ENCODE measurements around the gene GPR171. TPM values are rescaled to one million over a fixed set of nuclear protein-coding genes. Genes with fewer than 3 reads are reported as not detected.

GPR171 gene
- total RNA-seq, 1 experiment from 2014 or later, result 0.17 TPM

- no peak overlapping the region for H3K4me3 Mint-ChIP-seq
- DNase-seq (ENCODE audit: low spot score), result no peak
- no peaks in the 10 kb centered on the region for H3K27me3 Mint-ChIP-seq (ENCODE audit: low read depth)
- ChIA-PET CTCF (interaction anchor here (0.9 kb wide), 1 partner anchor 28 kb away, joined by 3 read pairs; no protein-coding TSS in a partner anchor), POLR2A (no interaction called here)
- TF ChIP-seq, protein P1, sequence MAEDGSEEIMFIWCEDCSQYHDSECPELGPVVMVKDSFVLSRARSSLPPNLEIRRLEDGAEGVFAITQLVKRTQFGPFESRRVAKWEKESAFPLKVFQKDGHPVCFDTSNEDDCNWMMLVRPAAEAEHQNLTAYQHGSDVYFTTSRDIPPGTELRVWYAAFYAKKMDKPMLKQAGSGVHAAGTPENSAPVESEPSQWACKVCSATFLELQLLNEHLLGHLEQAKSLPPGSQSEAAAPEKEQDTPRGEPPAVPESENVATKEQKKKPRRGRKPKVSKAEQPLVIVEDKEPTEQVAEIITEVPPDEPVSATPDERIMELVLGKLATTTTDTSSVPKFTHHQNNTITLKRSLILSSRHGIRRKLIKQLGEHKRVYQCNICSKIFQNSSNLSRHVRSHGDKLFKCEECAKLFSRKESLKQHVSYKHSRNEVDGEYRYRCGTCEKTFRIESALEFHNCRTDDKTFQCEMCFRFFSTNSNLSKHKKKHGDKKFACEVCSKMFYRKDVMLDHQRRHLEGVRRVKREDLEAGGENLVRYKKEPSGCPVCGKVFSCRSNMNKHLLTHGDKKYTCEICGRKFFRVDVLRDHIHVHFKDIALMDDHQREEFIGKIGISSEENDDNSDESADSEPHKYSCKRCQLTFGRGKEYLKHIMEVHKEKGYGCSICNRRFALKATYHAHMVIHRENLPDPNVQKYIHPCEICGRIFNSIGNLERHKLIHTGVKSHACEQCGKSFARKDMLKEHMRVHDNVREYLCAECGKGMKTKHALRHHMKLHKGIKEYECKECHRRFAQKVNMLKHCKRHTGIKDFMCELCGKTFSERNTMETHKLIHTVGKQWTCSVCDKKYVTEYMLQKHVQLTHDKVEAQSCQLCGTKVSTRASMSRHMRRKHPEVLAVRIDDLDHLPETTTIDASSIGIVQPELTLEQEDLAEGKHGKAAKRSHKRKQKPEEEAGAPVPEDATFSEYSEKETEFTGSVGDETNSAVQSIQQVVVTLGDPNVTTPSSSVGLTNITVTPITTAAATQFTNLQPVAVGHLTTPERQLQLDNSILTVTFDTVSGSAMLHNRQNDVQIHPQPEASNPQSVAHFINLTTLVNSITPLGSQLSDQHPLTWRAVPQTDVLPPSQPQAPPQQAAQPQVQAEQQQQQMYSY (CRISPR knock-in tag; IDR thresholded peaks at IDR 0.05), result no peak
- TF ChIP-seq, protein P2, sequence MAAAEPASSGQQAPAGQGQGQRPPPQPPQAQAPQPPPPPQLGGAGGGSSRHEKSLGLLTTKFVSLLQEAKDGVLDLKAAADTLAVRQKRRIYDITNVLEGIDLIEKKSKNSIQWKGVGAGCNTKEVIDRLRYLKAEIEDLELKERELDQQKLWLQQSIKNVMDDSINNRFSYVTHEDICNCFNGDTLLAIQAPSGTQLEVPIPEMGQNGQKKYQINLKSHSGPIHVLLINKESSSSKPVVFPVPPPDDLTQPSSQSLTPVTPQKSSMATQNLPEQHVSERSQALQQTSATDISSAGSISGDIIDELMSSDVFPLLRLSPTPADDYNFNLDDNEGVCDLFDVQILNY (CRISPR knock-in tag; IDR thresholded peaks at IDR 0.05), result no peak
- TF ChIP-seq RELA (CRISPR knock-in tag; IDR thresholded peaks at IDR 0.05; ENCODE audit: borderline replicate concordance) (no peak), ZNF512 (CRISPR knock-in tag; IDR thresholded peaks at IDR 0.05; ENCODE audit: borderline replicate concordance) (no peak), ETV6 (CRISPR knock-in tag; IDR thresholded peaks at IDR 0.05) (no peak), ATF1 (CRISPR knock-in tag; IDR thresholded peaks at IDR 0.05) (no peak), NR3C1 (CRISPR knock-in tag; conservative IDR thresholded peaks at IDR 0.05; ENCODE audit: low read depth) (no peak), FOXP1 (CRISPR knock-in tag; IDR thresholded peaks at IDR 0.05; ENCODE audit: borderline replicate concordance) (no peak), ZBTB21 (CRISPR knock-in tag; IDR thresholded peaks at IDR 0.05; ENCODE audit: borderline replicate concordance) (no peak), CREM (CRISPR knock-in tag; IDR thresholded peaks at IDR 0.05) (no peak), KAT7 (CRISPR knock-in tag; IDR thresholded peaks at IDR 0.05; ENCODE audit: borderline replicate concordance) (no peak), ZNF281 (CRISPR knock-in tag; IDR thresholded peaks at IDR 0.05) (no peak), ATF2 (CRISPR knock-in tag; IDR thresholded peaks at IDR 0.05; ENCODE audit: borderline replicate concordance, low read depth) (no peak)
- TF ChIP-seq, protein P3, sequence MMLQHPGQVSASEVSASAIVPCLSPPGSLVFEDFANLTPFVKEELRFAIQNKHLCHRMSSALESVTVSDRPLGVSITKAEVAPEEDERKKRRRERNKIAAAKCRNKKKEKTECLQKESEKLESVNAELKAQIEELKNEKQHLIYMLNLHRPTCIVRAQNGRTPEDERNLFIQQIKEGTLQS (CRISPR knock-in tag; conservative IDR thresholded peaks at IDR 0.05), result no peak
- H3K36me3 Mint-ChIP-seq, result peaks cover 14% of the 10 kb centered on the region
- peak overlapping the region; percentile 15; the same call in 1 of the 2 replicates for H3K27ac Mint-ChIP-seq
- no peak for ATAC-seq
- H3K4me1 Mint-ChIP-seq, result no peaks in the 10 kb centered on the region
- no peaks in the 10 kb centered on the region for H3K9me3 Mint-ChIP-seq
Observed at GRCh38 chr3:151195826-151196225, 7.2 kb downstream of the GPR171 start.

- POLR2A ChIA-PET, result no interaction called here
- H3K27me3 Mint-ChIP-seq (ENCODE audit: low read depth), result no peaks in the 10 kb centered on the region
- CTCF ChIA-PET, result no interaction called here
- H3K4me1 Mint-ChIP-seq, result no peaks in the 10 kb centered on the region
- H3K27ac Mint-ChIP-seq, result no peak overlapping the region
- no peaks in the 10 kb centered on the region for H3K9me3 Mint-ChIP-seq
- DNase-seq (ENCODE audit: low spot score) (no peak), ATAC-seq (no peak)
- peaks cover 25% of the 10 kb centered on the region for H3K36me3 Mint-ChIP-seq
- no peak overlapping the region for H3K4me3 Mint-ChIP-seq
- TF ChIP-seq, protein P4, sequence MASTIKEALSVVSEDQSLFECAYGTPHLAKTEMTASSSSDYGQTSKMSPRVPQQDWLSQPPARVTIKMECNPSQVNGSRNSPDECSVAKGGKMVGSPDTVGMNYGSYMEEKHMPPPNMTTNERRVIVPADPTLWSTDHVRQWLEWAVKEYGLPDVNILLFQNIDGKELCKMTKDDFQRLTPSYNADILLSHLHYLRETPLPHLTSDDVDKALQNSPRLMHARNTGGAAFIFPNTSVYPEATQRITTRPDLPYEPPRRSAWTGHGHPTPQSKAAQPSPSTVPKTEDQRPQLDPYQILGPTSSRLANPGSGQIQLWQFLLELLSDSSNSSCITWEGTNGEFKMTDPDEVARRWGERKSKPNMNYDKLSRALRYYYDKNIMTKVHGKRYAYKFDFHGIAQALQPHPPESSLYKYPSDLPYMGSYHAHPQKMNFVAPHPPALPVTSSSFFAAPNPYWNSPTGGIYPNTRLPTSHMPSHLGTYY (CRISPR knock-in tag; IDR thresholded peaks at IDR 0.05), result no peak
- TF ChIP-seq ZNF232 (CRISPR knock-in tag; IDR thresholded peaks at IDR 0.05) (no peak), NFYB (CRISPR knock-in tag; conservative IDR thresholded peaks at IDR 0.05; ENCODE audit: low read depth) (no peak), OVOL2 (CRISPR knock-in tag; IDR thresholded peaks at IDR 0.05; ENCODE audit: borderline replicate concordance) (no peak), E2F4 (CRISPR knock-in tag; IDR thresholded peaks at IDR 0.05; ENCODE audit: borderline replicate concordance, low read depth) (no peak), ELF4 (CRISPR knock-in tag; IDR thresholded peaks at IDR 0.05; ENCODE audit: low read depth) (no peak), ETV6 (CRISPR knock-in tag; IDR thresholded peaks at IDR 0.05) (no peak)
- TF ChIP-seq, protein P2 (CRISPR knock-in tag; IDR thresholded peaks at IDR 0.05), result no peak
Observed at GRCh38 chr3:151192545-151192944, 10.5 kb downstream of the GPR171 start.
